GM10266 (cell line): Measurements from ENCODE around the gene TSPAN16.

Source experiments
- DNase-seq: peaks from one replicate; pipeline ENCODE4 v3.0.0; 2012; ENCODE audit errors: extremely low spot score
- TF ChIP-seq, protein P1 (sequence below): IDR thresholded peaks from 2 replicates; pipeline ENCODE4 v1.5.1; 2012; ENCODE audit warnings: mild to moderate bottlenecking, low read depth; ENCODE audit not compliant: control insufficient read depth, insufficient read depth; ENCODE audit errors: missing control alignments

Gene TSPAN16

DNA sequence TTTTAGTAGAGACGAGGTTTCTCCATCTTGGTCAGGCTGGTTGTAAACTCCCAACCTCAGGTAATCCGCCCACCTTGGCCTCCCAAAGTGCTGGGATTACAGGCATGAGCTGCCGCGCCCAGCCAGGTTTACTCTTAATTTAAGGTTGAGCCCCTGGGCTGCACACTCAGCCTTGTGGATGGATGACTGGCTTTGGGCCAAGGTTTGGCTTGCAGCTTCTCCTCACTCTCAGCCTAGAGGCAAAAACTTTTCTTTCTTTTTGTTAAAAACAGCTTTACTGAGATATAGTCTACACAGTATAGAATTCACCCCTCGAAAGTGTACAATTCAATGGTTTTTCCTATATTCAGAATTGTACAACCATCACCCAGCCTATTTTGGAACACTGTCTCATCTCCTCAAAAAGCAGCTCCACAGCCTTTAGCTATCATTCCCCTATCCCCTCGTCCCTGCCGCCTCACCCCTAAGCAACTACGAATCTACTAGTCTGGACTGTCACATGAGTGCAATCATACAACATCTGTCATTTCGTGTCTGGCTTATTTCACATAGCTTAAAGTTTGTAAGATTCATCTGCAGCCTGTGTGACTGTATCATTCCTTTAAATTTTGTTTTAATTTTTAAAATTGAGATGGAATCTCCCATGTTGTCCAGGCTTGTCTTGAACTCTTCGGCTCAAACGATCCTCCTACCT is 14.5 kb upstream of the TSPAN16 start:
- DNase-seq = no peak
- TF ChIP-seq, protein P1, sequence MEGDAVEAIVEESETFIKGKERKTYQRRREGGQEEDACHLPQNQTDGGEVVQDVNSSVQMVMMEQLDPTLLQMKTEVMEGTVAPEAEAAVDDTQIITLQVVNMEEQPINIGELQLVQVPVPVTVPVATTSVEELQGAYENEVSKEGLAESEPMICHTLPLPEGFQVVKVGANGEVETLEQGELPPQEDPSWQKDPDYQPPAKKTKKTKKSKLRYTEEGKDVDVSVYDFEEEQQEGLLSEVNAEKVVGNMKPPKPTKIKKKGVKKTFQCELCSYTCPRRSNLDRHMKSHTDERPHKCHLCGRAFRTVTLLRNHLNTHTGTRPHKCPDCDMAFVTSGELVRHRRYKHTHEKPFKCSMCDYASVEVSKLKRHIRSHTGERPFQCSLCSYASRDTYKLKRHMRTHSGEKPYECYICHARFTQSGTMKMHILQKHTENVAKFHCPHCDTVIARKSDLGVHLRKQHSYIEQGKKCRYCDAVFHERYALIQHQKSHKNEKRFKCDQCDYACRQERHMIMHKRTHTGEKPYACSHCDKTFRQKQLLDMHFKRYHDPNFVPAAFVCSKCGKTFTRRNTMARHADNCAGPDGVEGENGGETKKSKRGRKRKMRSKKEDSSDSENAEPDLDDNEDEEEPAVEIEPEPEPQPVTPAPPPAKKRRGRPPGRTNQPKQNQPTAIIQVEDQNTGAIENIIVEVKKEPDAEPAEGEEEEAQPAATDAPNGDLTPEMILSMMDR = no peak

DNA sequence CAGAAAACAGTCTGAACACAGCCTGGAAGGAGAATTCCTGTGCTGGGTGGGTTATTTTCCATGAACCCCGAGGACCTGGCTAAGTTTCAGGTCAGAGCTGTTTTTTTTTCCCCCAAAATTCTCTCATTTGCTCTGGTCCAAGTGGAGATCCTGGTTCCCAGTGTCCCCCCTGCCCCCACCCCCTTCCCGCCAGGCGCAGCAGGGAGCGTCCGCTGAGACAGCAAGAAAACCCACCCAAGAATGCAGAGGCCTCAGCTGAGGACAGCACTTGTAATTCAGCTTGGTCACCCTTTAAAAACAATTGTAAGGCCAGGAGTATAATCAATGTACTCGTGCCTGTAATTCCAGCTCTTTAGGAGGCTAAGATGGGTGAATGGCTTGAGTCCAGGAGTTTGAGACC is 11.4 kb upstream of the TSPAN16 start:
- DNase-seq = no peak
- TF ChIP-seq, protein P1 = no peak

DNA sequence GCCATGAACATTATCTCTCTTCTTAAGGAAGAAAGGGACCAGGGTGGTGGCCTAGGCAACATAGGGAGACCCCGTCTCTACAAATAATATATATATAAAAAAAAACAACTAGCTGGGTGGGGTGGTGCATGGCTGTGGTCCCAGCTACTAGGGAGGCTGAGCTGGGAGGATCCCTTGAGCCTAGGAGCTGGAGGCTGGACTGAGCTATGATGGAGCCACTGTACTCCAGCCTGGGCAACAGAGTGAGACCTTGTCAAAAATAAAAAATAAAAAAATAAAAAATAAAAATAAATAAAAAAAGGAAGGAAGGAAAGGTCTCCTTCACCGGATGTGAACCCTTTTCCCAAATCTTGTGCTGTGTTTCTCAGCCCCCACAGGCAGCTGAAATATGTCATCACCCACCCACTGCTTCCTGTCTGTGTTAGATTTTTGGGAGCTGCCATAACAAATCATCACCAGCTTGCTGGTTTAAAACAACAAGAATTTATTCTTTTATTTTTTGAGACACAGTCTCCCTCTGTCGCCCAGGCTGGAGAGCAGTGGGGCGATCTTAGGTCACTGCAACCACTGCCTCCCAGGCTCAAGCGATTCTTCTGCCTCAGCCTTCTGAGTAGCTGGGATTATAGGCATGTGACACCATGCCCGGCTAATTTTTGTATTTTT is 9.5 kb upstream of the TSPAN16 start:
- TF ChIP-seq, protein P1 = peak; percentile 30
- DNase-seq = peak; percentile 10

DNA sequence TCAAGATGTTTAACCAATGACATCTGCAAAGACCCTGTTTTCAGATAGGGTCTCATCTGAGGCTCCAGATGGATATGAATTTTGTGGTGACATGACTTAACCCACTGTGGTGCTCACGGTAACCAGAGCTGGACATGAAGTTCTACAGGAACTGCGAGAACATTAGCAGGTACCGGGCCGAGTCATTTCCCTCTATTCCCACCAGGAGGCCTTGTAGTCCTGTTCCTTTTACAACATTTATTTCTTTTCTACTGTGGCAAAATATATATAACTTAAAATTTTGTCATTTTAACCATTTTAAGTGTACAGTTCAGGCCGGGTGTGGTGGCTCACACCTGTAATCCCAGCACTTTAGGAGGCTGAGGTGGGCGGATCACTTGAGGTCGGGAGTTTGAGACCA is 7.6 kb upstream of the TSPAN16 start:
- peak; percentile 13 for DNase-seq
- TF ChIP-seq, protein P1 = peak; percentile 19

DNA sequence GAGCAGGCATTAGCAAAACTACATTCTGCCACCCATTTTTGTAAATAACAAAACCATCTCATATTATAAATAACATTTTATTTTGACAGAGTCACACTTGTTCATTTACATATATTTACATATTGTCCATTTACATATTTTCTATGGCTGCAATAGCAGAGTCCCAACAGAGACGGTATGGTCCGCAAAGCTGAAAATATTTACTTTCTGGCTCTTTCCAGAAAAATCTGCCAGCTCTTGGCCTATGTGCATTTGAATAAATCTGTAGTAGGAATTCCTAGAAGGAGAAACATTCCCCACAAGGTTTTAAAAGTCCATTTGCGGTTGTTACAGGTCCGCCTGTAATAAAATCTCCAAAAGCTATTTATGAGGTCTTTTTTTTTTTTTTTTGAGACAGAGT is 5.7 kb upstream of the TSPAN16 start:
- no peak for DNase-seq
- TF ChIP-seq, protein P1 = no peak

DNA sequence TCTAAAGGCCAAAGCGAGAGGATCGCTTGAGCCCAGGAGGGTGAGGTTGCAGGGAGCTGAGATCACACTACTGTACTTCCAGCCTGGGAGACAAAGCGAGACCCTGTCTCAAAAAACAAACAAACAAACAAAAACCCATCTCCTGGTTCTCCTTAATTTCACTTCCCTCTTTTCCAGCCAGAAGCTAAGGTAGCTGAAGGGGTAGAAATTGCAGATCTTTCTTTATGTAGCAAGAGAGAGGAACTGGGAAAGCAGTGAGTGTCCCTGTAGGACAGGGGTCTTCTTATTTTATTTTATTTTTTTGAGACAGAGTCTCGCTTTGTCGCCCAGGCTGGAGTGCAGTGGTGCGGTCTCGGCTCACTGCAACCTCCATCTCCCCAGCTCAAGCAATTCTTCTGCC is 4.5 kb upstream of the TSPAN16 start:
- TF ChIP-seq, protein P1 = no peak
- no peak for DNase-seq

DNA sequence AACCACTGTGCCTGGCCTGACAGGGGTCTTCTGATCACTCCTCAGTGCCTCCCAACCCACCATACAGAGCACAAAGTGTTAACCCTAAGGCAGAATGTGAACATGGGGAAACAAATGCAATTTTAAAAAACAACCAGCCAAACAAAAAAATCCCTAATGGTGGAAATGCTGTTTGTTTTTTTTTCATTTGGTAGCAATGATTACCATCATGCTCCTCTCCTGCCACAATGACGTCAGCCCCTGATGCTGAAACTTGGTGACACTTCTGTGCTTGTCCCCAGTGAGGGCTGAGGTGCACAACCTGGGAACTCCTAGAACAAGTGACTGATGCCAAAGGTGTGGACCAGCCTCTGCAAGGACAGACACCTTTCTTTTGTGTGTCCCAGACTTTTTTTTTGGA is 4.0 kb upstream of the TSPAN16 start:
- peak; percentile 17 for DNase-seq
- TF ChIP-seq, protein P1 = no peak
